ENCODE data around the gene RPS6KA2.

The RPS6KA2 gene

DNA sequence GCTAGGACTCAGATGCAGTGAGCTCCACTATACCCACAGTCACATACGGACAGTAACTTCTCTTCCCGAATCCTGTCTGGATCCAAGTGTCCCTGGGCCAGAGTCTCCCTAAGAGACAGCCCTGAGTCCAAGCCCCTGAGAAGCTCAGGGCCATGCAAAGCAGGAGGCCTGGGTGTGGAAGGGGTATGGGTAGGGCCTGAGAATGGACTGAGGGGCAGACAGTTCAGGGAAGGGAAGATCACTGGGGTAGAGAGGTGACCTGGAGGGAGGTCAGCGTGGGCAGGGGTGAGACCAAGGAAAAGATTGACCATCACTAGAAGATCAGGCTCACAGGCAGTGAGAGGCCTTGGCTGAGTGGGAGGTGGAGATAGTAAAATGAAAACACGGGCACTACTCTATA is 8.8 kb downstream of the RPS6KA2 start:
- no peak overlapping the region for H3K4me3 ChIP-seq (ENCODE audit: low read depth, low read length)

DNA sequence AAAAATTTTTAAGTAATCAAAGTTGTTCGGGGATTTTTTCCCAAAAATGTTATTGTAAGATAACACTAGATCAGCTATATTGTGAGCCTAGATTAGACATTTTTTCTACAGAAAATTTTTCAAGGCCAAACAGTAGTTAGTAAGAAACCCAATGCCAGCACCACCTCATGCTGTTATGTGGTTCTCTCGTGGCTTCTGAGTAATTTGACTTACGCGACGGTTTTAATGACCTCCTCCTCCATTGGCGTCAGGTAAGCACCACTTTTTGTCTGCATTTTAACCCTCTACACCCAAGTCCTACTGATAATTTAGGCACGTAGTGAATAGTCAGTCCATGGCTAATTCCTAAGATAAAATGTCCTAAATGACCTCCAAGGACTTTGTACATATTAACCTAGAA is 9.7 kb downstream of the RPS6KA2 start:
- no peak overlapping the region for H3K4me3 ChIP-seq (ENCODE audit: low read depth, low read length)
- no peak for DNase-seq (ENCODE audit: low read depth)
- TF ChIP-seq, protein P1, sequence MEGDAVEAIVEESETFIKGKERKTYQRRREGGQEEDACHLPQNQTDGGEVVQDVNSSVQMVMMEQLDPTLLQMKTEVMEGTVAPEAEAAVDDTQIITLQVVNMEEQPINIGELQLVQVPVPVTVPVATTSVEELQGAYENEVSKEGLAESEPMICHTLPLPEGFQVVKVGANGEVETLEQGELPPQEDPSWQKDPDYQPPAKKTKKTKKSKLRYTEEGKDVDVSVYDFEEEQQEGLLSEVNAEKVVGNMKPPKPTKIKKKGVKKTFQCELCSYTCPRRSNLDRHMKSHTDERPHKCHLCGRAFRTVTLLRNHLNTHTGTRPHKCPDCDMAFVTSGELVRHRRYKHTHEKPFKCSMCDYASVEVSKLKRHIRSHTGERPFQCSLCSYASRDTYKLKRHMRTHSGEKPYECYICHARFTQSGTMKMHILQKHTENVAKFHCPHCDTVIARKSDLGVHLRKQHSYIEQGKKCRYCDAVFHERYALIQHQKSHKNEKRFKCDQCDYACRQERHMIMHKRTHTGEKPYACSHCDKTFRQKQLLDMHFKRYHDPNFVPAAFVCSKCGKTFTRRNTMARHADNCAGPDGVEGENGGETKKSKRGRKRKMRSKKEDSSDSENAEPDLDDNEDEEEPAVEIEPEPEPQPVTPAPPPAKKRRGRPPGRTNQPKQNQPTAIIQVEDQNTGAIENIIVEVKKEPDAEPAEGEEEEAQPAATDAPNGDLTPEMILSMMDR (IDR thresholded peaks at IDR 0.05; ENCODE audit: control insufficient read depth, extremely low read depth, insufficient read depth): no peak

More for the DNA sequence above, 8.8 kb downstream of the RPS6KA2 start:
- DNase-seq (ENCODE audit: low read depth): no peak
- TF ChIP-seq, protein P1 (IDR thresholded peaks at IDR 0.05; ENCODE audit: control insufficient read depth, extremely low read depth, insufficient read depth): no peak

DNA sequence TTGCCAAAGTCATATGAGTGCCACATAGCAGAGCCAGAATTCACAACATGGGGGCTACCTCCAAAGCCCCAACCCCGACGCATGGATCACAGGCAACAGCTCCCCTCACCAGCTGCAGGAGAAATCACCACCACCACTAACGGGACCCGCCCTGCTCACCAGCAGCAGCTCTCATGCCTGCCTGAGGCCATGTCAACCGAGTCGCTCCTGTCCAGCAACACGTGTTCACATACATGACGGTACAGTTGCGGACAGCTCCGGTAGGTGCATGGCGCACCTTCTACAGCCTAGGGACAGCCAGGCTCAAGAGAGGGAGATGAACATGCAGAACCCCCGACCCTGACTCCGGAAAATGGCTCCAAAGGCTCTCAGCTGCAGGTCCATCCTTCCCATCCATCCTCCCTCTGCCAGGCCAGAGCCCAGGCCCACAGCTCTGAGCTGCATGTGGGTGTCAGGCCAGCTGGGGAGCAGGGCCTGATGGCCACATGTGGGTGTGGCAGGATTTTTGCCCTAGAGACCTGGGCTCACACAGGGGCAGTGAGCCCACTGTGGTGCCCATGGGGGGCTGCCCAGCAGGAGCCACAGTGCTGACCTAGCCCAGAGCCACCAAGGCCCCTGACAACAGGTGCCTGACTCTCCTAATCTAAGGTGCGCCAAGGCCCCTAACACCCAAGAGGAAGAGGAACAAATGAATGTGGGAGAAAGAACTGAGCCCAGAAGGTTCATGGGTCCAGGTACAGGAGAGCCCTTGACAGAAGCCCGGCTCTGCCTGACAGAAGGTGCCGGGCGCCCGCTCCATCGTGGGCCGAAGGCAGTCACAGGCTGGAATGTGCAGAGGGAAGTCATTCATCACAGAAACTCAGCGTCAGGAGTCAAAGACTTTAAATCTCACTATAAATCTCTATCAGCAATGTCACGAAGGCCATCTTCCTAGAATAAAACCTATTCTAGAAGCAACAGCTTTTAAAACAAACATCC is 10.5 kb downstream of the RPS6KA2 start:
- TF ChIP-seq, protein P1 (IDR thresholded peaks at IDR 0.05; ENCODE audit: control insufficient read depth, extremely low read depth, insufficient read depth): no peak
- no peak overlapping the region for H3K4me3 ChIP-seq (ENCODE audit: low read depth, low read length)
- DNase-seq (ENCODE audit: low read depth): no peak

DNA sequence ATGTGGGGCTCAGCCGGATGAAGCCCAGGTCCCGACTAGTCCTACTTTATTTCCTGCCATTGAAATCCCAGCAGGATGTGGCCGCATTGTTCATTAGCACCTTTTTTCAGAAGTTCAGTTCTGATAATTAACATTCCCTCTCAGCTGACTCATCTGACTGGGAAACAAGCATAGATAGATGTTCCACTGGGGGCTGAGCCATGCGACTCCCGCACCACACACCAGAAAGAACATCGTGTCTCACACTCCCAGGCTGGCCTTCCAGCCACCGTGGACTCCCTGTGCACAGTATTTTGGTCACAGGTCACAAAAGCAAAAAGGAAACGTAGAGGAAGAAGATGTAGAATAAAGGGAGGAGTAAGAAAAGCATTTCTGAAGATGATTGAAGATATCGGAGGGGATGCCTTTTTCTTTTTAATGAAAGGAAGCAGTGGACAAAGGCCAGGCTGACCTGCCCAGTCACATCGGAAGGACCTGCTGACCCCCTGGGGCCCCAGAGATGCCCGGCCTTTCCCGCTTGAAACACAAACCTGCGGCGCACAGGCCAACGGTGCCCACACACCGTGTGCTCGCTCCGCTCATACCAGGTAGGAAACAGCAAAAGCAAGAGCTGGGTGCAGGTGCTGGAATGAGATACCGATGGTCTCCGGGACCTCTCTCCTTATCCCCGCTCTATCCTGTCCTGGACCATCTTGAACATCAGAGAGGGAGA is 11.8 kb downstream of the RPS6KA2 start:
- TF ChIP-seq, protein P1 (IDR thresholded peaks at IDR 0.05; ENCODE audit: control insufficient read depth, extremely low read depth, insufficient read depth): no peak
- H3K4me3 ChIP-seq (ENCODE audit: low read depth, low read length): no peak overlapping the region
- DNase-seq (ENCODE audit: low read depth): no peak

GRCh38 chr6:166614589-166614988 is 12.5 kb downstream of the RPS6KA2 start:
- DNase-seq (ENCODE audit: low read depth): no peak
- H3K4me3 ChIP-seq (ENCODE audit: low read depth, low read length): no peak overlapping the region
- TF ChIP-seq, protein P1 (IDR thresholded peaks at IDR 0.05; ENCODE audit: control insufficient read depth, extremely low read depth, insufficient read depth): no peak

- no peak overlapping the region for H3K4me3 ChIP-seq (ENCODE audit: low read depth, low read length)
- no peak for DNase-seq (ENCODE audit: low read depth)
- TF ChIP-seq, protein P1 (IDR thresholded peaks at IDR 0.05; ENCODE audit: control insufficient read depth, extremely low read depth, insufficient read depth): no peak
Observed at GRCh38 chr6:166614171-166614583, 12.9 kb downstream of the RPS6KA2 start.

Measured in LNCaP clone FGC (cell line).